ENCODE data around the gene GPC4.

Gene GPC4

GRCh38 chrX:133415276-133416105 is at the start of gene GPC4:
GPC4 (minus strand) TSS chrX:133415489; CDS start chrX:133414965, 524 bp downstream.
- H3K27ac ChIP-seq (ENCODE audit: low read depth, low read length) = no peak within 1 kb of the TSS

GRCh38 chrX:133461231-133461630 is 45.9 kb upstream of the GPC4 start:
- H4K20me1 ChIP-seq (ENCODE audit: low read depth, low read length) = no peaks in the 10 kb centered on the region
- TF ChIP-seq EZH2phosphoT487 (conservative IDR thresholded peaks at IDR 0.05; ENCODE audit: low read length) = no peak
- TF ChIP-seq CTCF (IDR thresholded peaks at IDR 0.05; ENCODE audit: insufficient read depth, low read length, poor library complexity, severe bottlenecking) = no peak
- no peak overlapping the region for H3K9ac ChIP-seq (ENCODE audit: low read length)
- H3K27me3 ChIP-seq (ENCODE audit: low read length) = no peaks in the 10 kb centered on the region
- H3K9me3 ChIP-seq (ENCODE audit: insufficient read depth, low read length) = no peaks in the 10 kb centered on the region
- no peaks in the 10 kb centered on the region for H3K9me2 ChIP-seq (replicated peaks; ENCODE audit: insufficient read depth, low read length)
- H3K79me2 ChIP-seq (ENCODE audit: insufficient read depth, low read length) = no peaks in the 10 kb centered on the region
- no peak overlapping the region for H3K4me3 ChIP-seq (ENCODE audit: insufficient read depth, low read length, poor library complexity, severe bottlenecking)
- no peaks in the 10 kb centered on the region for H3K36me3 ChIP-seq (ENCODE audit: low read length)
- H3F3A ChIP-seq (ENCODE audit: insufficient read depth) = no peaks in the 10 kb centered on the region
- H3K4me2 ChIP-seq (ENCODE audit: low read depth, low read length, poor library complexity, severe bottlenecking) = no peak overlapping the region
- no peak overlapping the region for H3K27ac ChIP-seq (ENCODE audit: low read depth, low read length)
- no peak overlapping the region for H2AFZ ChIP-seq (ENCODE audit: low read depth, low read length, severe bottlenecking)

More at GRCh38 chrX:133415276-133416105, at the start of gene GPC4:
- Histone ChIP-seq H3K4me2 (ENCODE audit: low read depth, low read length, poor library complexity, severe bottlenecking) (no peak within 1 kb of the TSS), H3K9ac (ENCODE audit: low read length) (no peak within 1 kb of the TSS), H3K9me3 (ENCODE audit: insufficient read depth, low read length) (no peaks in the 10 kb centered on the region), H3K36me3 (ENCODE audit: low read length) (no peaks in the 10 kb centered on the region), H2AFZ (ENCODE audit: low read depth, low read length, severe bottlenecking) (no peak within 1 kb of the TSS), H3K27me3 (ENCODE audit: low read length) (no peaks in the 10 kb centered on the region), H3F3A (ENCODE audit: insufficient read depth) (no peaks in the 10 kb centered on the region), H4K20me1 (ENCODE audit: low read depth, low read length) (no peaks in the 10 kb centered on the region), H3K4me3 (ENCODE audit: insufficient read depth, low read length, poor library complexity, severe bottlenecking) (no peak within 1 kb of the TSS), H3K9me2 (replicated peaks; ENCODE audit: insufficient read depth, low read length) (no peaks in the 10 kb centered on the region), H3K79me2 (ENCODE audit: insufficient read depth, low read length) (no peaks in the 10 kb centered on the region)
- TF ChIP-seq CTCF (IDR thresholded peaks at IDR 0.05; ENCODE audit: insufficient read depth, low read length, poor library complexity, severe bottlenecking) (no peak), EZH2phosphoT487 (conservative IDR thresholded peaks at IDR 0.05; ENCODE audit: low read length) (no peak)

- no peaks in the 10 kb centered on the region for H3K27me3 ChIP-seq (ENCODE audit: low read length)
- no peak overlapping the region for H2AFZ ChIP-seq (ENCODE audit: low read depth, low read length, severe bottlenecking)
- H3K4me2 ChIP-seq (ENCODE audit: low read depth, low read length, poor library complexity, severe bottlenecking) = no peak overlapping the region
- H4K20me1 ChIP-seq (ENCODE audit: low read depth, low read length) = no peaks in the 10 kb centered on the region
- no peak overlapping the region for H3K27ac ChIP-seq (ENCODE audit: low read depth, low read length)
- H3K9ac ChIP-seq (ENCODE audit: low read length) = no peak overlapping the region
- TF ChIP-seq EZH2phosphoT487 (conservative IDR thresholded peaks at IDR 0.05; ENCODE audit: low read length) (no peak), CTCF (IDR thresholded peaks at IDR 0.05; ENCODE audit: insufficient read depth, low read length, poor library complexity, severe bottlenecking) (no peak)
- no peaks in the 10 kb centered on the region for H3F3A ChIP-seq (ENCODE audit: insufficient read depth)
- H3K9me2 ChIP-seq (replicated peaks; ENCODE audit: insufficient read depth, low read length) = no peaks in the 10 kb centered on the region
- H3K36me3 ChIP-seq (ENCODE audit: low read length) = no peaks in the 10 kb centered on the region
- no peaks in the 10 kb centered on the region for H3K9me3 ChIP-seq (ENCODE audit: insufficient read depth, low read length)
- no peak overlapping the region for H3K4me3 ChIP-seq (ENCODE audit: insufficient read depth, low read length, poor library complexity, severe bottlenecking)
- H3K79me2 ChIP-seq (ENCODE audit: insufficient read depth, low read length) = no peaks in the 10 kb centered on the region
These were observed 39.6 kb upstream of the GPC4 start for GRCh38 chrX:133454924-133455323.

Data from SU-DHL-6 (cell line).